Fibroblast of lung (primary cell): ENCODE measurements around the gene PPP2R2D. TPM values are rescaled to one million over a fixed set of nuclear protein-coding genes. Genes with fewer than 3 reads are reported as not detected.

ENCODE experiments used
- DNase-seq, 2 donors: peaks; one replicate each; pipeline versions ENCODE4 v3.0.0 to v3.0.0-alpha.2; 2010; ENCODE audit warnings: low read depth in 2 of 2
- H2AFZ ChIP-seq: 2 replicates; pipeline ENCODE4 v1.5.1; 2012; ENCODE audit warnings: low read length, control low read depth, inconsistent platforms
- H3K27ac ChIP-seq: 2 replicates; pipeline ENCODE4 v1.5.1; 2011; ENCODE audit warnings: low read length, control low read depth; ENCODE audit not compliant: insufficient read depth
- H3K27me3 ChIP-seq: 2 replicates; pipeline ENCODE4 v1.5.1; 2011; ENCODE audit warnings: mild to moderate bottlenecking, low read length; ENCODE audit not compliant: control insufficient read depth, insufficient read depth
- H3K36me3 ChIP-seq: 2 replicates; pipeline ENCODE4 v1.5.1; 2011; ENCODE audit warnings: low read length; ENCODE audit not compliant: control insufficient read depth, insufficient read depth
- H3K4me1 ChIP-seq: 2 replicates; pipeline ENCODE4 v1.5.1; 2011; ENCODE audit warnings: low read length; ENCODE audit not compliant: control insufficient read depth, insufficient read depth; ENCODE audit errors: extremely low read depth
- H3K4me2 ChIP-seq: 2 replicates; pipeline ENCODE4 v1.5.1; 2011; ENCODE audit warnings: low read length, control low read depth; ENCODE audit not compliant: insufficient read depth; ENCODE audit errors: extremely low read depth
- H3K4me3 ChIP-seq, 4 experiments: fragments of 200-600 bp in 1 of 4; sonication (generic) in 1 of 4; replicated peaks in 1 of 4; 2 replicates each; pipeline ENCODE4 v1.5.1; 2011 to 2016; ENCODE audit warnings: low read length in 4 of 4, low read depth in 3 of 4, mild to moderate bottlenecking in 3 of 4, control low read depth in 2 of 4, inconsistent platforms in 1 of 4, mixed read lengths in 1 of 4; ENCODE audit not compliant: insufficient read depth in 1 of 4; ENCODE audit errors: control extremely low read depth in 1 of 4
- H3K79me2 ChIP-seq: 2 replicates; pipeline ENCODE4 v1.5.1; 2012; ENCODE audit warnings: mild to moderate bottlenecking, low read length, inconsistent platforms; ENCODE audit not compliant: control insufficient read depth, insufficient read depth
- H3K9ac ChIP-seq: 2 replicates; pipeline ENCODE4 v1.5.1; 2011; ENCODE audit warnings: mild to moderate bottlenecking, low read length, control low read depth; ENCODE audit not compliant: insufficient read depth
- H3K9me3 ChIP-seq: 2 replicates; pipeline ENCODE4 v1.5.1; 2012; ENCODE audit warnings: low read depth, low read length; ENCODE audit not compliant: control insufficient read depth, insufficient read depth
- H4K20me1 ChIP-seq: 2 replicates; pipeline ENCODE4 v1.5.1; 2011; ENCODE audit warnings: low read length; ENCODE audit not compliant: control insufficient read depth, insufficient read depth; ENCODE audit errors: extremely low read depth
- CTCF ChIP-seq, 2 donors: IDR thresholded peaks in 1 of 2; conservative IDR thresholded peaks in 1 of 2; 1 replicate in 1 of 2; 2 replicates in 1 of 2; pipeline ENCODE4 v1.5.1; 2011 to 2012; ENCODE audit warnings: low read length in 2 of 2, control low read depth in 1 of 2, inconsistent platforms in 1 of 2, low read depth in 1 of 2, mild to moderate bottlenecking in 1 of 2
- EZH2 ChIP-seq: IDR thresholded peaks from 2 replicates; pipeline ENCODE4 v1.5.1; 2012; ENCODE audit warnings: low read length, control low read depth, mild to moderate bottlenecking; ENCODE audit errors: missing control alignments
- polyA plus RNA-seq, 2 donors: library from polyadenylated mRNA; depleted of rRNA in 1 of 2; stranded (reverse) in 1 of 2; unstranded in 1 of 2; fragments of >200 nt; gene quantifications; 2 replicates each; pipeline ENCODE4 v1.2.1, GENCODE V29; 2011 to 2012; ENCODE audit warnings: missing spikeins in 1 of 2
- total RNA-seq: library from RNA; depleted of rRNA; stranded (reverse); fragments of >200 nt; gene quantifications from 2 replicates; pipeline ENCODE4 v1.2.1, GENCODE V29; 2014

The PPP2R2D gene
- total and polyA plus RNA-seq, 2 donors (not counting 1 experiment from before 2014, with no cell fraction given), result 23.3 to 25.4 TPM

GRCh38 chr10:131935260-131935659, 34.5 kb downstream of the PPP2R2D start:
- H3K79me2 ChIP-seq, result peaks cover 42% of the 10 kb centered on the region
- no peak for DNase-seq
- no peak overlapping the region for H3K27ac ChIP-seq

GRCh38 chr10:131936294-131936693, 35.5 kb downstream of the PPP2R2D start:
- DNase-seq, result no peak
- Histone ChIP-seq H2AFZ (no peak overlapping the region), H3K4me2 (no peak overlapping the region), H3K9me3 (no peaks in the 10 kb centered on the region), H3K79me2 (peaks cover 32% of the 10 kb centered on the region), H3K27me3 (no peaks in the 10 kb centered on the region), H3K4me3 (no peak overlapping the region), H4K20me1 (no peaks in the 10 kb centered on the region), H3K36me3 (peaks cover 7% of the 10 kb centered on the region), H3K9ac (no peak overlapping the region), H3K4me1 (no peaks in the 10 kb centered on the region), H3K27ac (no peak overlapping the region)
- no peak for TF ChIP-seq CTCF (conservative IDR thresholded peaks at IDR 0.05 in 1 of 2, IDR thresholded peaks at IDR 0.05 in 1 of 2; ENCODE audit: low read depth in 1 of 2, low read length in 2 of 2)
- no peak for TF ChIP-seq EZH2

More at GRCh38 chr10:131935260-131935659, 34.5 kb downstream of the PPP2R2D start:
- Histone ChIP-seq H3K4me1 (no peaks in the 10 kb centered on the region), H3K9ac (no peak overlapping the region), H3K4me2 (no peak overlapping the region), H3K9me3 (no peaks in the 10 kb centered on the region), H3K36me3 (peaks cover 7% of the 10 kb centered on the region), H2AFZ (no peak overlapping the region), H3K27me3 (no peaks in the 10 kb centered on the region), H4K20me1 (no peaks in the 10 kb centered on the region), H3K4me3 (no peak overlapping the region)
- no peak for TF ChIP-seq EZH2
- no peak for TF ChIP-seq CTCF (conservative IDR thresholded peaks at IDR 0.05 in 1 of 2, IDR thresholded peaks at IDR 0.05 in 1 of 2; ENCODE audit: low read depth in 1 of 2, low read length in 2 of 2)

GRCh38 chr10:131936736-131937135, 35.9 kb downstream of the PPP2R2D start:
- Histone ChIP-seq H3K27ac (no peak overlapping the region), H3K9ac (no peak overlapping the region), H3K79me2 (peaks cover 29% of the 10 kb centered on the region), H3K4me1 (no peaks in the 10 kb centered on the region), H3K9me3 (no peaks in the 10 kb centered on the region), H3K4me3 (no peak overlapping the region), H3K36me3 (peaks cover 7% of the 10 kb centered on the region), H4K20me1 (no peaks in the 10 kb centered on the region), H3K4me2 (no peak overlapping the region), H3K27me3 (no peaks in the 10 kb centered on the region), H2AFZ (no peak overlapping the region)
- DNase-seq, result no peak
- TF ChIP-seq CTCF (conservative IDR thresholded peaks at IDR 0.05 in 1 of 2, IDR thresholded peaks at IDR 0.05 in 1 of 2; ENCODE audit: low read depth in 1 of 2, low read length in 2 of 2), result no peak
- TF ChIP-seq EZH2, result no peak
